Ascending aorta (tissue), 2 donors: Measurements from ENCODE around the gene EML4. TPM values are rescaled to one million over a fixed set of nuclear protein-coding genes. Genes with fewer than 3 reads are reported as not detected.

Experiments used
- DNase-seq, 2 donors: peaks; one replicate each; pipeline ENCODE4 v3.0.0-alpha.2; 2019; ENCODE audit warnings: low spot score in 2 of 2
- H3K27ac ChIP-seq, 2 donors: fragments of 200-600 bp; sonication (generic); one replicate each; pipeline ENCODE4 v1.5.1; 2016 to 2017; ENCODE audit warnings: mild to moderate bottlenecking in 1 of 2
- H3K27me3 ChIP-seq: fragments of 200-600 bp; sonication (generic); one replicate; pipeline ENCODE4 v1.5.1; 2017
- H3K36me3 ChIP-seq, 2 donors: fragments of 200-600 bp; sonication (generic); one replicate each; pipeline ENCODE4 v1.5.1; 2016
- H3K4me1 ChIP-seq, 2 donors: fragments of 200-600 bp; sonication (generic); one replicate each; pipeline ENCODE4 v1.5.1; 2016 to 2017; ENCODE audit warnings: mild to moderate bottlenecking in 1 of 2
- H3K4me3 ChIP-seq, 2 donors: fragments of 200-600 bp; sonication (generic); one replicate each; pipeline ENCODE4 v1.5.1; 2016 to 2017; ENCODE audit warnings: mild to moderate bottlenecking in 1 of 2
- H3K9me3 ChIP-seq, 2 donors: fragments of 200-600 bp; sonication (generic); one replicate each; pipeline ENCODE4 v1.5.1; 2016
- intact Hi-C: fragments of 100-400 bp; cut with DNase I; formaldehyde crosslinking; loops from one replicate; pipeline ENCODE4 v1.15.1; 2023
- total RNA-seq: library from RNA; depleted of rRNA; stranded (reverse); fragments of >200 nt; gene quantifications from one replicate; pipeline ENCODE4 v1.1.0, GENCODE V29; 2016
- TF ChIP-seq, protein P1 (sequence below), 3 experiments: fragments of 200-600 bp in 2 of 3; fragments of 450-650 bp in 1 of 3; sonication (generic) in 2 of 3; IDR thresholded peaks; one replicate each; pipeline ENCODE4 v1.5.1; 2016 to 2019; ENCODE audit warnings: antibody characterized with exemption in 3 of 3, mild to moderate bottlenecking in 1 of 3, moderate library complexity in 1 of 3

Gene EML4
- total RNA-seq, 1 donor from 2014 or later = 25.2 TPM

DNA sequence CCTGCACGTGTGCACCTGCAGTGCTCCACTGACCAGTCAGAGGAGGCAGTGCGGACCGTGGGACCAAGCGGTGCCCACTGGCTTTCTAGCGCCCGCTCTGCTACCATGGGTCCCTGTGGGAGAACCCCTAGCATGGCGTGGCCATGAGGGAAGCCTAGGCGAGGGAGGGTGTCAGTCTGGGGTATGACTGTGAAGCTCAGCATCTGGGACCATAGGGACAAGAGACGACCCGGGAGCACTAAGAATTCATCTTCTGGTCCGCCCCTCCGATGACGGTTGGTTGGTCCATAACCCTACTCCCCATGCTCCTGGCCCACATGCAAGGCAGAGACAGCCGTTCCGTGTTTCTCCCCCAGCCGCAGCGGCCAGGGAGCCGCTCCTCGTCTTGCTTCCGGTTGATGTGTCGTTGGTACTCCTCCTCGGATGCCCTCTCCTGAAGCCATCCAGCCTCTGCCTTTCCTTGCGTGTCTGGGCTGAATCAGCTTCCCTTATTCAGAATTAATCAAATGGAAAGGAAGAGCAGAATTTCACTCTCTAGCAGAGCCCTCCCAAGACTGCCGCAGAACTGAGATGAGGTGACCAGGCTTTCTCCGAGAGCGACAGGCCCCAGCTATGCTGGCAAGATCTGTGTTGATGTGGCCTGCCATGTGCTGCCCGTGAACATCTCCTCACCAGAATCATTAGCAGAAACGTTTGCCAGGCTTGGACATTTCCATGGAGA lies 168.9 kb downstream of the EML4 start:
- Histone ChIP-seq H3K9me3 (no peaks in the 10 kb centered on the region), H3K36me3 (peaks cover 18 to 41% of the 10 kb centered on the region in 2 donors), H3K27me3 (no peaks in the 10 kb centered on the region), H3K4me1 (peaks cover 7 to 14% of the 10 kb centered on the region in 2 donors), H3K4me3 (no peak overlapping the region), H3K27ac (no peak overlapping the region)
- TF ChIP-seq, protein P1, sequence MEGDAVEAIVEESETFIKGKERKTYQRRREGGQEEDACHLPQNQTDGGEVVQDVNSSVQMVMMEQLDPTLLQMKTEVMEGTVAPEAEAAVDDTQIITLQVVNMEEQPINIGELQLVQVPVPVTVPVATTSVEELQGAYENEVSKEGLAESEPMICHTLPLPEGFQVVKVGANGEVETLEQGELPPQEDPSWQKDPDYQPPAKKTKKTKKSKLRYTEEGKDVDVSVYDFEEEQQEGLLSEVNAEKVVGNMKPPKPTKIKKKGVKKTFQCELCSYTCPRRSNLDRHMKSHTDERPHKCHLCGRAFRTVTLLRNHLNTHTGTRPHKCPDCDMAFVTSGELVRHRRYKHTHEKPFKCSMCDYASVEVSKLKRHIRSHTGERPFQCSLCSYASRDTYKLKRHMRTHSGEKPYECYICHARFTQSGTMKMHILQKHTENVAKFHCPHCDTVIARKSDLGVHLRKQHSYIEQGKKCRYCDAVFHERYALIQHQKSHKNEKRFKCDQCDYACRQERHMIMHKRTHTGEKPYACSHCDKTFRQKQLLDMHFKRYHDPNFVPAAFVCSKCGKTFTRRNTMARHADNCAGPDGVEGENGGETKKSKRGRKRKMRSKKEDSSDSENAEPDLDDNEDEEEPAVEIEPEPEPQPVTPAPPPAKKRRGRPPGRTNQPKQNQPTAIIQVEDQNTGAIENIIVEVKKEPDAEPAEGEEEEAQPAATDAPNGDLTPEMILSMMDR (IDR thresholded peaks at IDR 0.05) = no peak
- no peak for DNase-seq
- intact Hi-C loops = no loop called here

DNA sequence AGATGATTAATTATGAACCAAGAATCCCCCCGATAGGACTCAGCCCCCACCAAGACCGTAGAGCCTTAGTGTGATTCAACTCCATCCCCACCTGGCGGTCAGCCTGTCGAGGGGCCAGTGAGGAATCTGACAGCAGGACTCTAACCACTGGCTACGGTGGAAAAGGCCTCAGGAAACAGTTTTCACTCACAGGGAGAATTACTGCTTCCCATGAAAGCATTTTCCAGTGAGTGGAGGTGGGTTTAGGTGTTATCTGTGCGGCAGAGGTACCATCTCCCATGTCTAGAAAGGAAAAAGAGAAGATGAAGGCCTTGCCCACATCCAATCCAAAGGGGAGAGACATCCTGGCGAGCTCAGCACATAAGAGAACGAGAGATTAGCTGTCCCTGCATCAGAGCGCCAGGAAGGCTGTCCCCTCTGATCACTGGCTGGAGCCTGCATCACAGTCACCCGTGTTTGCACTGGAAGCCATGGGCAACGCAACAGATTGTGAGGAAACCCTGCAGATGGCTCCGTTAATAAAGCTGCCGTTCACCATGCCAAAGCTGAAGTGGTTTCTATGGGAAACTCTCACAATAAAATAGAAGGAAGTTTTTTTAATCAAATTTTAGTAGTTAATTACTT lies 169.5 kb downstream of the EML4 start:
- DNase-seq = no peak
- intact Hi-C loops = no loop called here
- TF ChIP-seq, protein P1 (IDR thresholded peaks at IDR 0.05) = no peak
- no peaks in the 10 kb centered on the region for H3K27me3 ChIP-seq
- H3K36me3 ChIP-seq = peaks cover 13 to 36% of the 10 kb centered on the region in 2 donors
- no peaks in the 10 kb centered on the region for H3K9me3 ChIP-seq
- no peak overlapping the region for H3K27ac ChIP-seq
- H3K4me3 ChIP-seq = no peak overlapping the region
- H3K4me1 ChIP-seq = peaks cover 7 to 15% of the 10 kb centered on the region in 2 donors

DNA sequence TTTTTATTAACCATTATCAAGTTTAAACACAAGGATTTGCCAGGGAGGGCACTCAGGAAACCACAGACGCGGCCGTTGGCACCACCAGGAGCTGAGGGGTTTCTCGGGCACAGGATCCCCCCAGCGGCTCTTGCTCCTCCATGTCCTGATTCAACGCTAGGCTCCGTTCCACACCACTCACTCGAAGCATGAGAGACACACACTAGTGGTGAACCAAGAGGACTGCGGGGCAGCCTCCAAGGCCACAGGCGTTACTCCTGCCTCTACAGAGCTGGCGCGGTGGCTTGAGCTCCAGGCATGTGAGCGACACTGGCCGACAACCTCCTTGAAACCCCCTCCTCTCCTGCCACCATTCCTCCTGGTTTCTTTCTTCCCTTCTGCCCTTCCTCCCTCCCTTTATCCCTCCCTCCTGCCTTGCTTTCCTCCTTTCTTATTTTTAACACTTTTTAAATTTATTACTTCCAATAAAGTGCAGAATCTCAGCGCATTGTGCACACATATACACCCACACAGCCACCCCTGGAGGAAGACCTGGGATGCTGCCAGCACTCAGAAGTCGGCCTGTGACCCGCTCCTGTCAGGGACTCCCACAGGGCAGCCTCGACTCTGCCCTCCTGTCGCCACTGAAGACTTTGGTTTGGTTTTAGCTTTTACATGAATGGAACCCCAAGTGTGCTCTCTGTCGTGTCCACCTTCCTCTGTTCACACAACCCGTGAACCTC lies 170.2 kb downstream of the EML4 start:
- TF ChIP-seq, protein P1 (IDR thresholded peaks at IDR 0.05) = no peak
- Histone ChIP-seq H3K4me1 (peaks cover 7 to 15% of the 10 kb centered on the region in 2 donors), H3K9me3 (no peaks in the 10 kb centered on the region), H3K36me3 (peaks cover 9 to 29% of the 10 kb centered on the region in 2 donors), H3K4me3 (no peak overlapping the region), H3K27me3 (no peaks in the 10 kb centered on the region), H3K27ac (no peak overlapping the region)
- DNase-seq = no peak
- intact Hi-C loops = no loop called here

DNA sequence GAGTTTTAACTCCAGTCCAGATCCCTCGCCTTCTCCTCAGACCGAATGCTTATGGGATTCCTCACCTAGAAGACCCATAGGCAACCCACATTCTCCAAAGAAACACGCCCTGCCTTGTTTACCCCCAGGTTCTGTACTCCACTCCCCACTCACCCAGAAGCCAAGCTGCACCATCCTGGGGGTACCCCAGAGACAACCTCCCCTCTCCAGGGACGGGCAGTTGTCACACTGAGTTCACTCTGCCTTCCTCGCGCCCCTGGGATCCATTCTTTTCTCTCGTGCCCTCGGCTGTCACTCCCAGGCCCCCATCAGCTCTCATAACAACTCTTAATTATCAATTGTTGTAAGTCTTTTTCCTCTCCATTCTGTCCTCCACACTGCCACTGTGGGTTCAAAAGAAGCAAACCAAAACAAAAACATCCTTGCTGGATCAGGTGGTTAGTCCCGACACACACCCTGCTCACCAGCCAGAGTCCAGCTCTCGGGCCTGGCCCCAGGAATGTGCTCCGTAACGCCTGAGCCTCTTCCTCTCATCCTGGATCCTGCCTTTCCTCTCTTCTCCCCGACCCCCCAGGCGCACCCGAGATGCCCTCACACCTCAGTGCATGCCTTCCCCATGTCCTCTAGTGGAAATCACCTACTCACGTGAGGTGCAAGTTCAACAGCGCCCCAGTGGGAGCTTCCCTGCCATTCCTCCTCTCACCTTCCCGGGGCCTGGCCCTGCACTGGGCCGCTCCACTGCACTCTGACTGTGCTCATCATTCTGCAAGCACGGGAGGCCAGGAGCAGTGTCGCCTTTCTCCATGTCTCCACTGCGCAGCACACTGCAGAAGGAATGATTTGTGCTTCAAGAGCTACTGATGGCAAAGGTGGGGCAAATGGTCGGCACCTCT lies 171.1 kb downstream of the EML4 start:
- Histone ChIP-seq H3K27ac (no peak overlapping the region), H3K9me3 (no peaks in the 10 kb centered on the region), H3K27me3 (no peaks in the 10 kb centered on the region), H3K4me3 (no peak overlapping the region), H3K36me3 (peaks cover 9 to 21% of the 10 kb centered on the region in 2 donors), H3K4me1 (peaks cover 7 to 15% of the 10 kb centered on the region in 2 donors)
- TF ChIP-seq, protein P1 (IDR thresholded peaks at IDR 0.05) = no peak
- intact Hi-C loops = no loop called here
- DNase-seq = no peak

DNA sequence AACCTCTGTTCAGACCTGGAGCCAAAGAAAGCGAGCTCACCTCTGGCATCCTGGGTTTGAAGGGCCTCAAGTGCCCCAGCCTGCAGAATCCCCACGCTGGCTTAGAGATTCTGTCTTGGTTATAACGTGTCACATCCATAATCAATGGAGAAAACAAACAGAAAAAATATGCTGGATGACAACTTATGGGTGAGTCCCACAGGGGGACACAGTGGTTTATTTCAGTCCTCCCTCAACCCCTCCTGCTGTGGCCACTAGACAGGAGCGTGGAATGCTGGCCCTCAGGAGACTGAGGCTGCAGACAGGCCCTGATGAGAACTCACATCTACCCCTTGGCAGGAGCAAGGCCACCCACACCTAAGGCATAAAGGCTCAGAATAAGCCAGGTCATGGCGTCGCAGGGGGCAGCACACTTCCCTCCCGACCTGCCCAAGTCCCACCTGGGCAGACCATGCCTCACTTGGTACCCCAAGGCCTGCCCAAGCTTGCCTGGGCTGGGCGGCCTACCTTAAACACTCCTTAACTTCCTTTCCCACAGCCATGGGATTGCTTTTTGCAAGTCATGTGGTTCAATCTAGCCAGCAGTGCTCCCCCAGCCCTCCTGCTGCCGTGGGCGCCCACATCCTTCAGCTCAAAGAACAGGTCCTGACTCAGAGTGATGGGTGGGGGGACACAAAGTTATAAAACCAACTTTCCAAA lies 171.9 kb downstream of the EML4 start:
- Histone ChIP-seq H3K4me1 (peaks cover 7 to 15% of the 10 kb centered on the region in 2 donors), H3K9me3 (no peaks in the 10 kb centered on the region), H3K27ac (no peak overlapping the region), H3K4me3 (no peak overlapping the region), H3K36me3 (peaks cover 9 to 19% of the 10 kb centered on the region in 2 donors), H3K27me3 (no peaks in the 10 kb centered on the region)
- TF ChIP-seq, protein P1 (IDR thresholded peaks at IDR 0.05) = no peak
- no peak for DNase-seq
- intact Hi-C loops = no loop called here
